ENCODE measurements around the gene RAB11FIP5.

Gene RAB11FIP5, protein sequence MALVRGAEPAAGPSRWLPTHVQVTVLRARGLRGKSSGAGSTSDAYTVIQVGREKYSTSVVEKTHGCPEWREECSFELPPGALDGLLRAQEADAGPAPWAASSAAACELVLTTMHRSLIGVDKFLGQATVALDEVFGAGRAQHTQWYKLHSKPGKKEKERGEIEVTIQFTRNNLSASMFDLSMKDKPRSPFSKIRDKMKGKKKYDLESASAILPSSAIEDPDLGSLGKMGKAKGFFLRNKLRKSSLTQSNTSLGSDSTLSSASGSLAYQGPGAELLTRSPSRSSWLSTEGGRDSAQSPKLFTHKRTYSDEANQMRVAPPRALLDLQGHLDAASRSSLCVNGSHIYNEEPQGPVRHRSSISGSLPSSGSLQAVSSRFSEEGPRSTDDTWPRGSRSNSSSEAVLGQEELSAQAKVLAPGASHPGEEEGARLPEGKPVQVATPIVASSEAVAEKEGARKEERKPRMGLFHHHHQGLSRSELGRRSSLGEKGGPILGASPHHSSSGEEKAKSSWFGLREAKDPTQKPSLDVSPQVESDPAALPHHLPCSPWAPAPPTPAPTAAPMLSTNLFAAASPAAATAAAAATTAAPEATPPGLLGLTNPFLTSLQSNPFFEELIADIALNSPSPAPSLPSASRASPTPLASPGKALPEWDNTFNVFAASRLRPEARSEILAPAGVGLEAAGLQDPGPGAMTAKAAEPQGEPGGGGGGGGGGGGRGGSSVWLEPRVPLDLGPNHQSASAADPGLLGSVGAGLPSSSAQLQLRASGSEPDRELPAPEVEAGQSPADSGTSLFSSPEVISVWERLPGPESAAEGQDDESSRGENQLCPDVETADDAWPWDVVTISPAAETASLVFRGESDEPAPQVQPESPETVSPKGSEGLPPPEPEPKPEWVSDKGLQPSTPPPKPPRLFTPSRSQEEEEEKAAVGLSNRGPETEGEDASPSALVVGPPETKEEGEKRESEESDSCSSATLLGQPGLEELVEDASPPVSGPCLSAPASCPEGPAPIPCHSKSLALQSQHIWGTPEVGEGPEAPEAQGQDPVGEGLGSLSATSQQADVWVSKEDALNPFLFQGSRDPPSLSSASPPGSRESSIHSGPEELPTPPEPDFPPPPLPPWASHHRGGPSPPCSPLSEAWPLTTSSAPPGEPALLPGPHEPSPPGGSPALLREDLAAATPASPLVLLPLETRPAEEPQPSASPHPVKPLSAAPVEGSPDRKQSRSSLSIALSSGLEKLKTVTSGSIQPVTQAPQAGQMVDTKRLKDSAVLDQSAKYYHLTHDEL (N-terminal part only)

DNA sequence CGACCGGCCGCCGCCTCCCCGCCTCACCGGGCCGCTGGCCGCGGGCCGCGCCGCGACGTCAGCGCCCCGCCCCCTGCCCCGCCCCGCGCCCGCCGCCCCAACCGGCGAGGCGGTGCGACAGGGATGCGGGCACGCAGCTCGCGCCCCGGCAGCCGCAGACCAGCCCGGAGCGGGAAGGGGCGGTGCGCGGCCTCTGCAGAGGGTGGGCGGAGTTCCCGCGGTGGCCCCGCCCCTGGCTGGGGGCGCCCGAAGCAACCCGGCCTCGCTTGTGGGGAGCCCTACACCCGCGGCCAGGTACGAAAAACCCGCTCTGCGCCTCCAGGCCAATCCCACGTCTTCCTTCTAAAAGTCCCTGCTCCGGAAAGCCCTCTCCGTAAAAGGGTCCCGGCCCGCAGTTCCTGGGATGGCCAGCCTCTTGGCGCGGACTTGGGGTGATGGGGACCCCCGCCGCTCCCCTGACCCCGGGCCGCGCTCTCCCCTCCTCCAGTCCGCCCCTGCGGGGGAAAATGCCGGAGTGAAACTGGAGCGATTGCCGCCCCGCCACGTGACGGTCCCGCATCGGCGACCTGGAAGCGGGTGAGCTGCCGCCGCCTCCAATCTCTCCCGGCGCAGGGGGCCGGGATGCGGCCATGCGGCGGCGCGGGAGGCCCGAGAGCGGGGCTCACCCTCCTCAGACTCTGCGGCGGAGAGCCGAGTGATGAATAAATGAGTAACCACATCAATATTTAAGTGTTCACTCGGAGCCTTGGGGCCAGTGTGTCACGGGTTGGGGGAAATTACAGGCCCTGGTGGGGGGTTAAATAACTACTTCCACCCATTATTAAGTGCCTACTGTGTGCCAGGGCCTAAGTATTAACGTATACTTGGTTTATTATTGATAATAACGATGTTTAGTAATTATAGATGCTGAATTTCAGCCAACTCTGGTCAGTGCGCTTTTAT, at the start of gene RAB11FIP5:
Gene RAB11FIP5, minus strand, starts transcription at position 36 of the 942 bp plus-strand sequence. CDS start 171 bp downstream, outside the sequence.
- H3K4me1 ChIP-seq (ENCODE audit: control insufficient read depth, insufficient read depth, low read length) = peaks cover 12% of the 10 kb centered on the region

DNA sequence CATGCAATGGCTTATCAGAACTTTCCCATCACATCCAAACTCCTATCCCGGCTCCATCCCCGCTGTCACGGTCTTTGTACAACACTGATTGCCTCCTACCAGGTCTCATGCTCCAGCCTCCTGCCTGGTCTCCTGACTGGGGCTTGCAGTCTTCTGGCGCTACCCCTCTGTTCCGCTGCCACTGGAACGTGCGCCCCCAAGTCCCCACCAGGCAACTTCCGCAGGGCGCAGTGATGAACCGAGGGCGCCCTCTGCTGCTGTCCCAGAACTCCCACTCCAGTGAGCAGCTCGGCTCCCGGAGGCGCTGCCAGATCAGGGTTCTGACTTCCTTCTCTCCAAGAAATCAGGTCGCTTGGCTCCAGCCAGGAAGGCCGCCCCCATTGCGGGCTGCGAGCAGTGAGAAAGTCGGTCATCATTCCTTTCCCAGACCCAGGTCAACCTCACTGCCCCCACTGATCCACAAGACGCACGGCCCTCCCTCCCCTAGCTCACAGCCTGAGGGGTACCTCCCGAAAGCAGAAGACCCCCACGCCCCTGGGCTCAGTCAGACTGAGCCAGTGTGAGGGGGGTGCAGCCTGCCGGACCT, 43.9 kb upstream of the RAB11FIP5 start:
- Histone ChIP-seq H3K4me1 (ENCODE audit: control insufficient read depth, insufficient read depth, low read length) (no peaks in the 10 kb centered on the region), H3K9me3 (ENCODE audit: control insufficient read depth, low read length) (no peaks in the 10 kb centered on the region), H3K9ac (ENCODE audit: low read length) (no peak overlapping the region), H3K4me3 (ENCODE audit: low read length) (no peak overlapping the region), H3K27me3 (ENCODE audit: control insufficient read depth, insufficient read depth, low read length) (peaks cover 17% of the 10 kb centered on the region), H3K36me3 (ENCODE audit: control insufficient read depth, insufficient read depth, low read length) (no peaks in the 10 kb centered on the region)

More for the DNA sequence above, at the start of gene RAB11FIP5:
- peak within 1 kb of the TSS; percentile 69 for H3K9ac ChIP-seq (ENCODE audit: low read length)
- no peaks in the 10 kb centered on the region for H3K27me3 ChIP-seq (ENCODE audit: control insufficient read depth, insufficient read depth, low read length)
- H3K36me3 ChIP-seq (ENCODE audit: control insufficient read depth, insufficient read depth, low read length) = no peaks in the 10 kb centered on the region
- peak within 1 kb of the TSS; percentile 61 for H3K4me3 ChIP-seq (ENCODE audit: low read length)
- no peaks in the 10 kb centered on the region for H3K9me3 ChIP-seq (ENCODE audit: control insufficient read depth, low read length)

DNA sequence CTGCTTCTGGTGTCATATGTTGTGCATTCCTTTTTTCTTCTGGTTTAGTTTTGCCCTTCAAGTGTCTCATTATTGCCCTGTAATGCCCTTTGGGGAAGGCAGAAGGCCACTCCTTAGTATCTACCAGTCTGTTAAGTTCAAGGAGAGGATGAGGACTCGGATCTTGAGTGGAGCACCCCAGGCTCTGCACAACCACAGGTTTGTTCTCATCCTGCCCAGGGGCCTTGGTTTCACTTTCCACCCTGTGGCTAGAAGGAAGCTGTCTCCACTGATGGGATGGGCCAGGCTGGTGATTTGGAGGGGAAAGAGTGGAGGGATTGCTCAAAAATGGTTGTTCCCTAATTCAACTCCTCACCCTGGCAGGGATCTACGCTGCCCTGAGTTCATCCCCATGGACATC, 30.2 kb upstream of the RAB11FIP5 start:
- no peaks in the 10 kb centered on the region for H3K4me1 ChIP-seq (ENCODE audit: control insufficient read depth, insufficient read depth, low read length)
- H3K36me3 ChIP-seq (ENCODE audit: control insufficient read depth, insufficient read depth, low read length) = no peaks in the 10 kb centered on the region
- H3K9ac ChIP-seq (ENCODE audit: low read length) = no peak overlapping the region
- no peaks in the 10 kb centered on the region for H3K9me3 ChIP-seq (ENCODE audit: control insufficient read depth, low read length)
- no peaks in the 10 kb centered on the region for H3K27me3 ChIP-seq (ENCODE audit: control insufficient read depth, insufficient read depth, low read length)
- H3K4me3 ChIP-seq (ENCODE audit: low read length) = no peak overlapping the region

DNA sequence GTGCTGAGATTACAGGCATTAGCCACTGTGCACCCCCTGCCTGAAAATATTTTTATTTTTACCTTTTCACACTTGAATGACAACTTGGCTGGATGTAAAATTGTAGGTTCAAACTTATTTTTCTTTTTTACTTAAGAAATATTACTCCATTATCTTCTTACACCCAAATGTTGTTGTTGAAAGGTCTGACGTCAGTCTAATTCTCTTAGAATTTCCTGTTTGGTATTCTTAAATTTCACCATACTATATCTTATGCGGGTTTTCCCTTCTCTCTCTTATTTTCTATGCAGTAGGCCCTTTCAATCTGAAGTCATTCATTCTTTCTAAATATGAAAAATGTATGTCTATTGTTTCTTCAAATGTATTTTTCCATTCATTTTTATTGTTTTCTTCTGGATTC, 29.1 kb upstream of the RAB11FIP5 start:
- no peak overlapping the region for H3K9ac ChIP-seq (ENCODE audit: low read length)
- H3K27me3 ChIP-seq (ENCODE audit: control insufficient read depth, insufficient read depth, low read length) = no peaks in the 10 kb centered on the region
- H3K9me3 ChIP-seq (ENCODE audit: control insufficient read depth, low read length) = no peaks in the 10 kb centered on the region
- no peaks in the 10 kb centered on the region for H3K36me3 ChIP-seq (ENCODE audit: control insufficient read depth, insufficient read depth, low read length)
- H3K4me3 ChIP-seq (ENCODE audit: low read length) = no peak overlapping the region
- H3K4me1 ChIP-seq (ENCODE audit: control insufficient read depth, insufficient read depth, low read length) = no peaks in the 10 kb centered on the region

DNA sequence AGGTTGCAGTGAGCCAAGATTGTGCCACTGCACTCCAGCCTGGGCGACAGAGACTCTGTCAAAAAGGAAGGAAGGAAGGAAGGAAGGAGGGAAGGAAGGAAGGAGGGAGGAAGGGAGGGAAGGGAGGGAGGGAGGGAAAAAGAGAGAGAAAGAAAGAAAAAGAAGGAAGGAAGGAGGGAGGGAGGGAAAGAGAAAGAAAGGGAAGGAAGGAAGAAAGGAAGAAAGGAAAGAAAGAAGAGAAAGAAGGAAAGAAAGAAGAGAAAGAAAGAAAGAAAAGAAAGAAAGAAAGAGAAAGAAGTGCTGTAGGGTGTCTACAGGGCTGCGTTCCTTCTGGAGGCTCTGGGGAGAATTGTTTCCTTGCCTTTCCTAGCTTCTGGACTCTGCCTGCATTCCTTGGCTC, 22.5 kb upstream of the RAB11FIP5 start:
- Histone ChIP-seq H3K9me3 (ENCODE audit: control insufficient read depth, low read length) (no peaks in the 10 kb centered on the region), H3K4me1 (ENCODE audit: control insufficient read depth, insufficient read depth, low read length) (no peaks in the 10 kb centered on the region), H3K4me3 (ENCODE audit: low read length) (no peak overlapping the region), H3K36me3 (ENCODE audit: control insufficient read depth, insufficient read depth, low read length) (no peaks in the 10 kb centered on the region), H3K27me3 (ENCODE audit: control insufficient read depth, insufficient read depth, low read length) (no peaks in the 10 kb centered on the region), H3K9ac (ENCODE audit: low read length) (no peak overlapping the region)

DNA sequence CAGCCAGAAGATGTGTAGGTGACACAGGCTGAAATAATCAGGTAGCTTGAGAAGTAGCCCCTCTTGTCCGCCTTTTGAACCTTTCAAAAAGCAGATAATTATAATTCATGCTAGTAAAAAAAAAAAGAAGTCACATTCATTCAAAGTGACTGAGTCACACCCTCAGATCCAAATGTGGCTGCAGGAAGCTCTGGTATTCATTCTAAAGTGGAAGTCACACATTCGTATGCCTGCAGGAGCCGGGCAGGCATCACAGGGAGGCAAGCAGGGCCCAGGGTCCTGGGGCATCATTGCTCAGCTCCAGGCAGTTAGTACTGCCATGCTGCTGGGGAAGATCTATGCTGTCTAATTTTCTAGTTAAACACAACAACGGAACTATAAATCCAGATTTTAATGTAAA, 21.7 kb upstream of the RAB11FIP5 start:
- Histone ChIP-seq H3K27me3 (ENCODE audit: control insufficient read depth, insufficient read depth, low read length) (no peaks in the 10 kb centered on the region), H3K4me3 (ENCODE audit: low read length) (no peak overlapping the region), H3K4me1 (ENCODE audit: control insufficient read depth, insufficient read depth, low read length) (no peaks in the 10 kb centered on the region), H3K9ac (ENCODE audit: low read length) (no peak overlapping the region), H3K9me3 (ENCODE audit: control insufficient read depth, low read length) (no peaks in the 10 kb centered on the region), H3K36me3 (ENCODE audit: control insufficient read depth, insufficient read depth, low read length) (no peaks in the 10 kb centered on the region)

DNA sequence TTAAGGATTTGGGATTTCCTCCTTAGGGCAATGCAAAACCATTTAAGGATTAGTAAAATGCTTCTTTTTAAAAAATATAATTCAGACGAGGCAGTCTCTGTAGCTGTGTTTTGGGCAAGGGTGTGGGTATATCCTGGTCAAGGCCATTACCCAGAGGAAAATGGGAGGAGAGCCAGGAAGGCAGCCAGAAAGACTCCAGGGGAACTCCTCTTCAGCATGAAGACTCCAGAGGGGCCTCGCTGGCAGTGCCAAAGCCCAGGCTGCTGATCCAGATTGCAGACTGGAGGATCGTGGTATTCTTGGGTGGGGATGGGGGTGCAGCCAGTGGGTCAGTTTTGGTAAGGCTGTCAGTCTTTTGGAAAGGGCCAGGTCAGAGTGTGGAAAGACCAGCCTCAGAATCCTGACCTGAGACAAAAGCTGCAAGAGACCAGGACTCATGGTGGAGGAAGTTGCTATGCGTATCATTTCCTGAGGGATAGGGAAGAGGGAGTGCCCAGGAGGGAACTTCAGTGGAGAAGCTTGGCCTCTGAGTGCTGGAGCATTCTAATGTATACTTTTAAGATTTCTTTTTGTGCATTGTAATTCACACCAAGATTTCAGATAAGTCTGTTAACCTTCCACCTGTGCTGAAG, 20.9 kb upstream of the RAB11FIP5 start:
- Histone ChIP-seq H3K9ac (ENCODE audit: low read length) (no peak overlapping the region), H3K36me3 (ENCODE audit: control insufficient read depth, insufficient read depth, low read length) (no peaks in the 10 kb centered on the region), H3K4me3 (ENCODE audit: low read length) (no peak overlapping the region), H3K27me3 (ENCODE audit: control insufficient read depth, insufficient read depth, low read length) (no peaks in the 10 kb centered on the region), H3K4me1 (ENCODE audit: control insufficient read depth, insufficient read depth, low read length) (no peaks in the 10 kb centered on the region), H3K9me3 (ENCODE audit: control insufficient read depth, low read length) (no peaks in the 10 kb centered on the region)

DNA sequence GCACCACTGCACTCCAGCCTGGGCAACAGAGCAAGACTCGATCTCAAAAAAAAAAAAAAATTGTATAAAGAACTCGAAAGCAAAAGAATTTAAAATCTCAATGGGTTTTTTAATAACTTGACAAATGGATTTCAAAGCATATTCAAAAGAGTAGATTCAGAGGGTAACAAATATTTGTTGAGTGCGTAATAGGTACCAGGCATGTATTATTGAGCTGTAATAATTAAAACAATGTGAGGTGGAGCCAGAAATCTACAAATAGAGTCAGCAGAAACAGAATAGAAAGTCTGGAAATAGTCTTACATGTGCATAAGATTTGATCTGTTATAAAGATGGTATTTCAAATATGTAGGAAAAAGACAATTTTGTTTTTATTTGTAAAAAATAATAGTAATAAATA, 19.1 kb upstream of the RAB11FIP5 start:
- Histone ChIP-seq H3K4me3 (ENCODE audit: low read length) (no peak overlapping the region), H3K4me1 (ENCODE audit: control insufficient read depth, insufficient read depth, low read length) (no peaks in the 10 kb centered on the region), H3K27me3 (ENCODE audit: control insufficient read depth, insufficient read depth, low read length) (no peaks in the 10 kb centered on the region), H3K36me3 (ENCODE audit: control insufficient read depth, insufficient read depth, low read length) (no peaks in the 10 kb centered on the region), H3K9ac (ENCODE audit: low read length) (no peak overlapping the region), H3K9me3 (ENCODE audit: control insufficient read depth, low read length) (no peaks in the 10 kb centered on the region)

DNA sequence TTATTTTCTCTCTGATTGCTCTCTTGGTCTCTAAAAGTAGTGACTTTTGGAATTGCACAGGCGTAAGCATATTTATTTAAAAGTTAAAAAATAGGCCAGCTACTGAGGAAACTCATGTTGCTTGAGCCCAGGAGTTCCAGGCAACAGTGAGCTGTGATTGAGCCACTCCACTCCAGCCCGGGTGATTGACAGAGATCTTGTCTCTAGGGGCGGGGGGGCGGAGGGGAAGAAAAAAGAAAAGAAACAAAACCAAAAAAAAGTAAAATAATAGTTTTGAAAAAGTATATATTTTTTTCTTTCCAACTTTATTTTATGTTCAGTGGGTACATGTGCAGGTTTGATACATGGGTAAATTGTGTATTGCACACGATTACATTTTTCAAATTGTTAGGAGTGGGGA, 18.0 kb upstream of the RAB11FIP5 start:
- Histone ChIP-seq H3K9ac (ENCODE audit: low read length) (no peak overlapping the region), H3K27me3 (ENCODE audit: control insufficient read depth, insufficient read depth, low read length) (no peaks in the 10 kb centered on the region), H3K36me3 (ENCODE audit: control insufficient read depth, insufficient read depth, low read length) (no peaks in the 10 kb centered on the region), H3K9me3 (ENCODE audit: control insufficient read depth, low read length) (no peaks in the 10 kb centered on the region), H3K4me1 (ENCODE audit: control insufficient read depth, insufficient read depth, low read length) (no peaks in the 10 kb centered on the region), H3K4me3 (ENCODE audit: low read length) (no peak overlapping the region)

DNA sequence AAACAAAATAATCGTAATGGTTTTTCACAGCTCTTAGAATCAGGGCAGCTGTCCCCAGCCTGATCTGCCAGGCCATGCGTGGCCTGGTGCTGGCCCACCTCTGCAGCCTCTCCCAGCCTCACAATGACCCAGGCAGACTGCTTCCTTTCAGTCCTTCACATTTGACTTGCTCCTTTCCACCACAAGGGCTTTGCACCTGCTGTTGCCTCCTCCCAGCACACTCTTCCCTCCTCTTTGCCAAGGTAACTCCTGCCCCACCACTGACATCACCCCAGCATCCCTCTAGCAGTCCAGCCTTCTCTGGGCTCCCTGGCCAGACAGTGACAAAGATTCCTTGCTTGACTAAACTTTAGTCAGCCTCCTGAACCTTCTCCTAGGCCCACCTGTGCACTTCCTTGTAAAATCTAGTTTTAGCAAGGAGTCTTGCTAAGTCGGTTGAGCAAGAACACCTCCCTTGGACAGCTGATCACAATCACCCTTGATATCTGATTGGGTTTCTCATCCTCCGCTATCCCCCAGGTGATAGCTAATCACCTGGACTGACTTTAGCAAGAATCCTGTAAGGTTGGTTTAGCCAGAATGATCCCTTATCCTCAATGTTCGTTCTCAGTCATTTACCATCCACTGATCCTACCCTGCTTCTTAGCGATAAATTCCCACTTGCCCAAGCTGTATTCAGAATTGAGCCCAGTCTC, 16.2 kb upstream of the RAB11FIP5 start:
- no peaks in the 10 kb centered on the region for H3K9me3 ChIP-seq (ENCODE audit: control insufficient read depth, low read length)
- no peak overlapping the region for H3K4me3 ChIP-seq (ENCODE audit: low read length)
- no peaks in the 10 kb centered on the region for H3K27me3 ChIP-seq (ENCODE audit: control insufficient read depth, insufficient read depth, low read length)
- H3K9ac ChIP-seq (ENCODE audit: low read length) = no peak overlapping the region
- H3K36me3 ChIP-seq (ENCODE audit: control insufficient read depth, insufficient read depth, low read length) = no peaks in the 10 kb centered on the region
- no peaks in the 10 kb centered on the region for H3K4me1 ChIP-seq (ENCODE audit: control insufficient read depth, insufficient read depth, low read length)

All from mucosa of stomach (tissue), 1 donor.